GM12865 (cell line): ENCODE results near the gene GORAB.

Source experiments
- DNase-seq: peaks from one replicate; pipeline ENCODE4 v3.0.0; 2010; ENCODE audit warnings: low read depth
- H3K4me3 ChIP-seq: 2 replicates; pipeline ENCODE4 v1.5.1; 2011; ENCODE audit warnings: mild to moderate bottlenecking, low read depth, low read length, control low read depth
- CTCF ChIP-seq: IDR thresholded peaks from 2 replicates; pipeline ENCODE4 v1.5.1; 2011; ENCODE audit warnings: low read length, control low read depth, low read depth, inconsistent platforms; ENCODE audit not compliant: insufficient read depth; ENCODE audit errors: missing control alignments

Gene GORAB

DNA sequence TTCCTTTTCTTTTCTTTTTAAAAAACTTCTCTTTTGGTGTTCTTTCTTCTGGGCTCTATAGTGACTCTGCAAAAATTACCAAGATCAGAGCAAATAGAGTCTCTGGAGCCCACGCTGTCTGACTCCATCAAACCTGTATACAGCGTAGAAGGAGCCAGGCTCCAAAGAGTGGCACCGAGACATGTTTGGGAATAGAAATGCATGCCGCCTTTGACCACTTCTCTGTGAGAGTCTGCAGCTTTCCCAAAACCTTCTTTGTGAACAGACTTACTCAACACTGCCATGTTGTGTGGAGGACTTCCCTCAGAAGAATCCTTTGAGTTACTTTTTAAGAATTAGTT lies 55.3 kb downstream of the GORAB start:
- H3K4me3 ChIP-seq, result no peak overlapping the region
- no peak for TF ChIP-seq CTCF
- no peak for DNase-seq

DNA sequence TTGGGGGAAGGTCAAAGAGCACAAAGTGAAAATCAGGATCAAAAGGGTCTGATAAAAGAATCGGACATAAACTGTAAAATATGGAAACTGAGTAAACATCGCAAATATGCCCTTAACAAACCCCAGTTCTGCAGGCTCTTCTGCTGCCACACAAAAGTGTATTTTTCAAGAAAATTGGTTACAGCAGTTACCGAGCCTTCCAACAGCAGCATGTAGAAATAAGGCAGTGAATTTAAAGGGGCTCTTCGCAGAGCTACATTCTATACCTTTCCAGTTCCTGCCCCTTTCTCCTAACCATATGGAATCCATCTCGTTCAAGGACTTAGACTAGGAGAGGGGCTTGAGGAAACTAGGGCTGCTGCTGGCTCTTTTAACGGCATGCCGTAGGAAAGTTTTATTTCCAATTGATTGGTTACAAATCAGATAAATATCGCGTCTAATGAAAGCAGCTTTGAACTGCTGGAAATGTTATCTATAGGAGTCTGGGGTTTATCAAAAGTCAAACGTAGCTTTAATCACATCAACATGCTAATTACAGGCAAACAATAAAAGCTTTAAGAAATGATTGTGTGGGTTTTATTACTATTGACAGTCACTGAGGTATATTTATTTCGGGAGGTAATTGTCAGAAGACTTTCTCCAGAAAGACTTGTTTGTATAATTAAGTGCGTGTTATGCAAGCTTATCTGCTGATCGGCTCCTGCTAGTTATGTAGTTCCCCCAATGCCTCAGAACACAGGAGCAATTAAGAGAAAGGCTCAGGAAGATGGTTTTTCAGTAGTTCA lies 59.1 kb downstream of the GORAB start:
- no peak overlapping the region for H3K4me3 ChIP-seq
- DNase-seq, result no peak
- no peak for TF ChIP-seq CTCF

DNA sequence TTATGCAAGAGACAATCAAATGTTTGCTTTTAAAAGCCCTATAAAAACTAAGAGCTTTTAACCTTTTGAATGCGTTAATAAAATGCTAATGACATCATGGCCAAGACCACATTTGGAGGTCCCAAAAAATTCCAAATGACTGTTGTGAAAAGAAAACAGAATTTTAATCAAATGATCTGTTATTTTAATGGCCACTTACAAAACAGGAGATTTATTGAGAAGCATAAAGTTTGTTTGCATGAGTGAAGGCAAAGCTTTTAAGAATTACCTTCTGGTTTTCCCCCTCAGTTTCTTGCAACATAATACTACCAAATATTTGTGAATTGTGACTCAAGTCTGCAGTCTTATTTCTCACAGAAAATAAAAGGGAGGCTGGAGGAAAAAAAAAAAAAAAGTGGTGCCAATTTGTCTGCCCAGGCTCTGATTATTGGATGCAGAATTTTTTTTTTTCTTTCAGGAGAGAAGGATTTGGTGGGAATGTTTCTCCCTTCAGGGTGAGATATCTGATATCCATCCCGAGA lies 60.7 kb downstream of the GORAB start:
- DNase-seq, result no peak
- no peak overlapping the region for H3K4me3 ChIP-seq
- no peak for TF ChIP-seq CTCF

GRCh38 chr1:170593173-170594011 lies 61.4 kb downstream of the GORAB start:
- DNase-seq, result peak; percentile 11

GRCh38 chr1:170594066-170594626 lies 62.2 kb downstream of the GORAB start:
- no peak for TF ChIP-seq CTCF
- DNase-seq, result no peak
- no peak overlapping the region for H3K4me3 ChIP-seq

More at GRCh38 chr1:170593173-170594011, 61.4 kb downstream of the GORAB start:
- no peak for TF ChIP-seq CTCF
- H3K4me3 ChIP-seq, result no peak overlapping the region

DNA sequence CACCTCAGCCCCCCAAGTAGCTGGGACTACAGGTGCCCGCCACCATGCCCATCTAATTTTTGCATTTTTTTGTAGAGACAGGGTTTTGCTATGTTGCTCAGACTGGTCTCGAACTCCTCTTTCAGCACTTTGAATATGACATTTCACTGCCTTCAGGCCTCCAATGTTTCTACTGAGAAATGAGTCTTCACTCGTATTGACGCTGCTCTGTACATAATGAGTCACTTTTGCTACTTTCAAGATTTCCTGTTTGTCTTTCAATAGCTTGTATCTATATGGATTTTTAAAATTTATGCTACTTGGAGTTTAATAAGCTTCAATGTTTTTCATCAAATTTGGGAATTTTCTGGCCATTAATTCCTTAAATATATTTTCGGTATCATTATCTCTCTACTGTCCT lies 64.7 kb downstream of the GORAB start:
- no peak for DNase-seq
- TF ChIP-seq CTCF, result no peak
- no peak overlapping the region for H3K4me3 ChIP-seq
